Measurements from ENCODE around the gene DSTN.

GRCh38 chr20:17648315-17648646, 78.4 kb downstream of the DSTN start:
- TF ChIP-seq CSRNP3 (CRISPR knock-in tag; IDR thresholded peaks at IDR 0.05) (no peak), PATZ1 (CRISPR knock-in tag; IDR thresholded peaks at IDR 0.05; ENCODE audit: borderline replicate concordance) (no peak), ISL1 (CRISPR knock-in tag; IDR thresholded peaks at IDR 0.05) (no peak), ZNF8 (CRISPR knock-in tag; IDR thresholded peaks at IDR 0.05) (no peak), RARB (CRISPR knock-in tag; IDR thresholded peaks at IDR 0.05) (no peak), ZC3H10 (CRISPR knock-in tag; IDR thresholded peaks at IDR 0.05) (no peak), ZNF70 (CRISPR knock-in tag; IDR thresholded peaks at IDR 0.05) (no peak), ESRRG (CRISPR knock-in tag; IDR thresholded peaks at IDR 0.05) (no peak), POU6F1 (CRISPR knock-in tag; IDR thresholded peaks at IDR 0.05; ENCODE audit: borderline replicate concordance, low read depth) (no peak), CREB5 (CRISPR knock-in tag; IDR thresholded peaks at IDR 0.05; ENCODE audit: low read depth) (no peak), PPARA (CRISPR knock-in tag; IDR thresholded peaks at IDR 0.05; ENCODE audit: borderline replicate concordance) (no peak), SNAI2 (CRISPR knock-in tag; IDR thresholded peaks at IDR 0.05) (no peak), CSDC2 (CRISPR knock-in tag; IDR thresholded peaks at IDR 0.05) (no peak)
